KMS-11 (cell line): ENCODE results near the gene FAM163A.

Experiments
- H2AFZ ChIP-seq: fragments of 200-600 bp; sonication (generic); 2 replicates; pipeline ENCODE4 v1.6.1; 2016; ENCODE audit warnings: antibody characterized with exemption, mixed run types, low read depth
- H3K27ac ChIP-seq: fragments of 200-600 bp; sonication (generic); 2 replicates; pipeline ENCODE4 v1.6.1; 2016; ENCODE audit warnings: mild to moderate bottlenecking, mixed run types
- H3K27me3 ChIP-seq: fragments of 200-600 bp; sonication (generic); 2 replicates; pipeline ENCODE4 v1.6.1; 2017; ENCODE audit warnings: mild to moderate bottlenecking, low read depth, mixed run types, moderate library complexity; ENCODE audit not compliant: insufficient read depth
- H3K36me3 ChIP-seq: fragments of 200-600 bp; sonication (generic); 2 replicates; pipeline ENCODE4 v1.6.1; 2017; ENCODE audit warnings: mild to moderate bottlenecking, mixed run types; ENCODE audit not compliant: insufficient read depth
- H3K4me1 ChIP-seq: fragments of 200-600 bp; sonication (generic); 2 replicates; pipeline ENCODE4 v1.6.1; 2016; ENCODE audit warnings: mild to moderate bottlenecking, low read depth, mixed run types; ENCODE audit not compliant: poor library complexity, severe bottlenecking
- H3K4me2 ChIP-seq: fragments of 200-600 bp; sonication (generic); 2 replicates; pipeline ENCODE4 v1.7.0; 2016; ENCODE audit warnings: mild to moderate bottlenecking, mixed run types
- H3K4me3 ChIP-seq: fragments of 200-600 bp; sonication (generic); IDR thresholded peaks from 2 replicates; pipeline ENCODE4 v1.6.1; 2017; ENCODE audit warnings: low read depth, low read length, mixed read lengths; ENCODE audit not compliant: insufficient read depth
- H3K79me2 ChIP-seq: fragments of 200-600 bp; sonication (generic); 2 replicates; pipeline ENCODE4 v1.6.1; 2016; ENCODE audit warnings: low read depth, mixed run types; ENCODE audit not compliant: insufficient read depth
- H3K9ac ChIP-seq: fragments of 200-600 bp; sonication (generic); 2 replicates; pipeline ENCODE4 v1.6.1; 2016; ENCODE audit warnings: mild to moderate bottlenecking, mixed run types
- H4K20me1 ChIP-seq: fragments of 200-600 bp; sonication (generic); 2 replicates; pipeline ENCODE4 v1.6.1; 2016; ENCODE audit warnings: mild to moderate bottlenecking, mixed run types; ENCODE audit not compliant: insufficient read depth
- CTCF ChIP-seq: fragments of 200-600 bp; sonication (generic); conservative IDR thresholded peaks from 2 replicates; pipeline ENCODE4 v1.6.1; 2017; ENCODE audit warnings: low read depth, mild to moderate bottlenecking, antibody characterized with exemption, low read length, moderate library complexity, mixed read lengths

Gene FAM163A

GRCh38 chr1:179817056-179817455 is 74.0 kb downstream of the FAM163A start:
- TF ChIP-seq CTCF, result no peak
- Histone ChIP-seq H3K27me3 (no peaks in the 10 kb centered on the region), H2AFZ (no peak overlapping the region), H3K9ac (no peak overlapping the region), H3K4me1 (peaks cover 27% of the 10 kb centered on the region), H3K4me2 (no peak overlapping the region), H3K27ac (no peak overlapping the region), H3K36me3 (no peaks in the 10 kb centered on the region), H3K4me3 (no peak overlapping the region), H3K79me2 (no peaks in the 10 kb centered on the region), H4K20me1 (no peaks in the 10 kb centered on the region)

GRCh38 chr1:179817789-179818188 is 74.7 kb downstream of the FAM163A start:
- Histone ChIP-seq H3K9ac (no peak overlapping the region), H3K4me3 (no peak overlapping the region), H3K36me3 (no peaks in the 10 kb centered on the region), H3K4me1 (peaks cover 34% of the 10 kb centered on the region), H3K27me3 (no peaks in the 10 kb centered on the region), H3K4me2 (no peak overlapping the region), H4K20me1 (no peaks in the 10 kb centered on the region), H3K79me2 (no peaks in the 10 kb centered on the region), H2AFZ (no peak overlapping the region), H3K27ac (no peak overlapping the region)
- TF ChIP-seq CTCF, result no peak

GRCh38 chr1:179818260-179818659 is 75.2 kb downstream of the FAM163A start:
- Histone ChIP-seq H3K27ac (no peak overlapping the region), H3K4me2 (no peak overlapping the region)

GRCh38 chr1:179818743-179819173 is 75.7 kb downstream of the FAM163A start:
- peaks cover 44% of the 10 kb centered on the region for H3K4me1 ChIP-seq
- no peak for TF ChIP-seq CTCF
- H3K36me3 ChIP-seq, result no peaks in the 10 kb centered on the region
- no peak overlapping the region for H2AFZ ChIP-seq
- H3K27ac ChIP-seq, result no peak overlapping the region
- no peaks in the 10 kb centered on the region for H4K20me1 ChIP-seq
- H3K4me2 ChIP-seq, result no peak overlapping the region
- no peak overlapping the region for H3K9ac ChIP-seq
- no peak overlapping the region for H3K4me3 ChIP-seq
- H3K27me3 ChIP-seq, result no peaks in the 10 kb centered on the region
- H3K79me2 ChIP-seq, result no peaks in the 10 kb centered on the region

More at GRCh38 chr1:179818260-179818659, 75.2 kb downstream of the FAM163A start:
- H3K27me3 ChIP-seq, result no peaks in the 10 kb centered on the region
- H3K4me1 ChIP-seq, result peaks cover 39% of the 10 kb centered on the region
- H3K36me3 ChIP-seq, result no peaks in the 10 kb centered on the region
- no peak for TF ChIP-seq CTCF
- no peak overlapping the region for H3K9ac ChIP-seq
- H3K4me3 ChIP-seq, result no peak overlapping the region
- no peaks in the 10 kb centered on the region for H3K79me2 ChIP-seq
- no peak overlapping the region for H2AFZ ChIP-seq
- no peaks in the 10 kb centered on the region for H4K20me1 ChIP-seq
